ENCODE data around the gene GFY.

Gene GFY

DNA sequence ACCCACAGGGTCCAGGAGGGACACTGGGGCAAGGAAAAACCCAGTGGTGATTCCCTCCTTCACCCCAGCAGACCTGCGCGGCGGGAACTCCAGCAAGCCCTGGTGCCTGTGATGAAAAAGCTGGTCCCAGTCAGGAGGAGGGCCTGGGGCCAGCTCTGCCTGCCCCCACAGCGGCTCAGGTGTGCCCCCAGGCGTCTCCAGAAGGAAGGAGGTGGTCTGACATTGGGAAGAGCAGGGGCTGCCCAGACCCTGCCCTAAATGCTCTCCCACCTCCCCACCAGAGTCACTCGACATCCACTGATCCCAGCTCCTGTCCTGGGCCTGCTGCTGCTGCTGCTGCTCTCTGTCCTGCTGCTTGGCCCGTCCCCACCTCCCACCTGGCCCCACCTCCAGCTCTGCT lies 8.1 kb upstream of the GFY start:
- DNase-seq: no peak
- Histone ChIP-seq H3K36me3 (ENCODE audit: control insufficient read depth, insufficient read depth, low read length) (no peaks in the 10 kb centered on the region), H3K27me3 (ENCODE audit: insufficient read depth, low read length, poor library complexity) (peaks cover 7% of the 10 kb centered on the region), H3K4ac (ENCODE audit: low read depth, low read length) (no peak overlapping the region), H3K4me3 (ENCODE audit: low read length) (no peak overlapping the region), H4K5ac (ENCODE audit: low read length) (no peak overlapping the region), H3K18ac (ENCODE audit: low read length) (no peak overlapping the region), H2BK5ac (ENCODE audit: low read length) (no peak overlapping the region), H3K56ac (ENCODE audit: low read length) (no peak overlapping the region), H3K4me2 (ENCODE audit: low read length) (no peak overlapping the region), H2BK120ac (ENCODE audit: low read depth, low read length) (no peak overlapping the region), H3K79me1 (ENCODE audit: low read length) (no peaks in the 10 kb centered on the region), H2AK5ac (ENCODE audit: low read length) (no peak overlapping the region), H3K27ac (ENCODE audit: low read depth, low read length) (no peak overlapping the region), H3K79me2 (ENCODE audit: control insufficient read depth, insufficient read depth, low read length) (no peaks in the 10 kb centered on the region), H2BK15ac (replicated peaks; ENCODE audit: low read depth) (no peak overlapping the region), H3K23ac (ENCODE audit: low read length) (no peak overlapping the region), H3K9ac (ENCODE audit: low read length) (no peak overlapping the region), H4K8ac (ENCODE audit: low read depth, low read length) (no peak overlapping the region), H3K4me1 (ENCODE audit: control insufficient read depth, low read depth, low read length) (peaks cover 4% of the 10 kb centered on the region)
- WGBS (ENCODE audit: extremely low coverage, insufficient coverage, low lambda C conversion rate): no CpG with 5 or more reads among the region's 7 CpGs

- Histone ChIP-seq H3K4ac (ENCODE audit: low read depth, low read length) (no peak overlapping the region), H3K79me1 (ENCODE audit: low read length) (no peaks in the 10 kb centered on the region), H3K4me2 (ENCODE audit: low read length) (no peak overlapping the region), H4K8ac (ENCODE audit: low read depth, low read length) (no peak overlapping the region), H3K56ac (ENCODE audit: low read length) (no peak overlapping the region), H3K79me2 (ENCODE audit: control insufficient read depth, insufficient read depth, low read length) (no peaks in the 10 kb centered on the region), H3K4me3 (ENCODE audit: low read length) (no peak overlapping the region), H3K4me1 (ENCODE audit: control insufficient read depth, low read depth, low read length) (no peaks in the 10 kb centered on the region), H3K36me3 (ENCODE audit: control insufficient read depth, insufficient read depth, low read length) (no peaks in the 10 kb centered on the region), H2BK15ac (replicated peaks; ENCODE audit: low read depth) (no peak overlapping the region), H3K27me3 (ENCODE audit: insufficient read depth, low read length, poor library complexity) (peaks cover 22% of the 10 kb centered on the region), H4K5ac (ENCODE audit: low read length) (no peak overlapping the region), H3K9ac (ENCODE audit: low read length) (no peak overlapping the region), H3K23ac (ENCODE audit: low read length) (no peak overlapping the region), H2AK5ac (ENCODE audit: low read length) (no peak overlapping the region), H2BK120ac (ENCODE audit: low read depth, low read length) (no peak overlapping the region), H3K18ac (ENCODE audit: low read length) (no peak overlapping the region), H3K27ac (ENCODE audit: low read depth, low read length) (no peak overlapping the region), H2BK5ac (ENCODE audit: low read length) (no peak overlapping the region)
- WGBS (ENCODE audit: extremely low coverage, insufficient coverage, low lambda C conversion rate): no CpG with 5 or more reads among the region's 5 CpGs
- DNase-seq: no peak
Measured at GRCh38 chr19:49418511-49418910, 6.7 kb upstream of the GFY start.

DNA sequence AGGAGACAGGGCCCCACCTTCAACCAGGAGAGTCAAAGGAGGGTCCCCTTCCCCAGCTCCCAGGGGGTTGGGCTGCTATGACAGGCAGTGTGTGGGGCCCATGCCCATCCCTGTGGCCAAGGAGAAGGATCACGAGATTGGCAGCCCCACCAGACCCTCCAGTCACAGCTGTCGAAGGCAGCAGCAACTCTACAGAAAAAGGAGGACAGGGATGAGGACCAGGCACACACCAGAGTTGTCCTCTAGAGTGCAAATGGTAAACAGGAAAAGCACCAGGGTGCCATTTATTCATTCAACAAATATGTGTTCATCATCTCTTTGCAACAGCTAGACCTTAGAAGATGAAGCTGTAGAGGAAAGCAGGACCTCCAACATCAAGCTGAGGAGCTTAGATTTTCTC lies 6.0 kb upstream of the GFY start:
- Histone ChIP-seq H3K18ac (ENCODE audit: low read length) (no peak overlapping the region), H3K56ac (ENCODE audit: low read length) (no peak overlapping the region), H3K79me2 (ENCODE audit: control insufficient read depth, insufficient read depth, low read length) (no peaks in the 10 kb centered on the region), H3K27me3 (ENCODE audit: insufficient read depth, low read length, poor library complexity) (peaks cover 27% of the 10 kb centered on the region), H4K8ac (ENCODE audit: low read depth, low read length) (no peak overlapping the region), H2BK15ac (replicated peaks; ENCODE audit: low read depth) (no peak overlapping the region), H3K9ac (ENCODE audit: low read length) (no peak overlapping the region), H2BK120ac (ENCODE audit: low read depth, low read length) (no peak overlapping the region), H4K5ac (ENCODE audit: low read length) (no peak overlapping the region), H3K36me3 (ENCODE audit: control insufficient read depth, insufficient read depth, low read length) (no peaks in the 10 kb centered on the region), H3K27ac (ENCODE audit: low read depth, low read length) (no peak overlapping the region), H3K4ac (ENCODE audit: low read depth, low read length) (no peak overlapping the region), H2BK5ac (ENCODE audit: low read length) (no peak overlapping the region), H3K79me1 (ENCODE audit: low read length) (no peaks in the 10 kb centered on the region), H3K4me1 (ENCODE audit: control insufficient read depth, low read depth, low read length) (no peaks in the 10 kb centered on the region), H3K4me3 (ENCODE audit: low read length) (no peak overlapping the region), H3K4me2 (ENCODE audit: low read length) (no peak overlapping the region), H2AK5ac (ENCODE audit: low read length) (no peak overlapping the region), H3K23ac (ENCODE audit: low read length) (no peak overlapping the region)
- no peak for DNase-seq
- no CpG with 5 or more reads among the region's 2 CpGs for WGBS (ENCODE audit: extremely low coverage, insufficient coverage, low lambda C conversion rate)

DNA sequence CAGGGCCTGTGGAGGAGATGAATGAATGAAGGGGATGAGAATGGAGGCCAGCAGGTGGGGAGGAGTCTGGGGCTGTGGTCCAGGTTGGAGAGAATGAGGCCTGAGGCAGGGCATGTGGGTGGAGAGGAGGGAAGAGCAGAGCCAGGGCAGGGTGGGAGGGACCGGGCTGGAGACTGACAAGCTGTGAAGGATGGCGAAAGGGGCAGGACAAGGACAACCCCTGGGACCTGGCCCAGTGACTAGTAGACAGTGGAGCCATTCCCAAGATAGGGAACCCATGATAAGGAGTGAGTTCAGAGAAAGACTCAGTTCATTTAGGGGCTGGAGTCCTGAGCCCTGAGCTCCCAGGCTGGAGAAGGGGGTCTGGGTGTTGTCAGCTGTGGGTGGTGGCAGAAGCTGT lies 5.0 kb upstream of the GFY start:
- H3K27me3 ChIP-seq (ENCODE audit: insufficient read depth, low read length, poor library complexity): peaks cover 30% of the 10 kb centered on the region
- H3K4ac ChIP-seq (ENCODE audit: low read depth, low read length): no peak overlapping the region
- no peak overlapping the region for H4K5ac ChIP-seq (ENCODE audit: low read length)
- H3K18ac ChIP-seq (ENCODE audit: low read length): no peak overlapping the region
- no peaks in the 10 kb centered on the region for H3K4me1 ChIP-seq (ENCODE audit: control insufficient read depth, low read depth, low read length)
- no peaks in the 10 kb centered on the region for H3K36me3 ChIP-seq (ENCODE audit: control insufficient read depth, insufficient read depth, low read length)
- no peak overlapping the region for H3K4me3 ChIP-seq (ENCODE audit: low read length)
- no peak overlapping the region for H2BK15ac ChIP-seq (replicated peaks; ENCODE audit: low read depth)
- no peak overlapping the region for H2BK5ac ChIP-seq (ENCODE audit: low read length)
- no peak overlapping the region for H3K23ac ChIP-seq (ENCODE audit: low read length)
- no peak overlapping the region for H2BK120ac ChIP-seq (ENCODE audit: low read depth, low read length)
- H3K4me2 ChIP-seq (ENCODE audit: low read length): no peak overlapping the region
- no CpG with 5 or more reads among the region's 2 CpGs for WGBS (ENCODE audit: extremely low coverage, insufficient coverage, low lambda C conversion rate)
- no peak overlapping the region for H2AK5ac ChIP-seq (ENCODE audit: low read length)
- no peak overlapping the region for H3K9ac ChIP-seq (ENCODE audit: low read length)
- H4K8ac ChIP-seq (ENCODE audit: low read depth, low read length): no peak overlapping the region
- H3K56ac ChIP-seq (ENCODE audit: low read length): no peak overlapping the region
- no peak overlapping the region for H3K27ac ChIP-seq (ENCODE audit: low read depth, low read length)
- H3K79me1 ChIP-seq (ENCODE audit: low read length): no peaks in the 10 kb centered on the region
- no peak for DNase-seq
- no peaks in the 10 kb centered on the region for H3K79me2 ChIP-seq (ENCODE audit: control insufficient read depth, insufficient read depth, low read length)

GRCh38 chr19:49421039-49421877 lies 3.9 kb upstream of the GFY start:
- Histone ChIP-seq H3K27ac (ENCODE audit: low read depth, low read length) (no peak overlapping the region), H3K79me2 (ENCODE audit: control insufficient read depth, insufficient read depth, low read length) (no peaks in the 10 kb centered on the region), H3K56ac (ENCODE audit: low read length) (no peak overlapping the region), H3K4me1 (ENCODE audit: control insufficient read depth, low read depth, low read length) (no peaks in the 10 kb centered on the region), H3K79me1 (ENCODE audit: low read length) (no peaks in the 10 kb centered on the region), H4K5ac (ENCODE audit: low read length) (no peak overlapping the region), H2AK5ac (ENCODE audit: low read length) (no peak overlapping the region), H3K18ac (ENCODE audit: low read length) (no peak overlapping the region), H2BK5ac (ENCODE audit: low read length) (no peak overlapping the region), H3K36me3 (ENCODE audit: control insufficient read depth, insufficient read depth, low read length) (no peaks in the 10 kb centered on the region), H4K8ac (ENCODE audit: low read depth, low read length) (no peak overlapping the region), H3K4me3 (ENCODE audit: low read length) (no peak overlapping the region), H3K4me2 (ENCODE audit: low read length) (no peak overlapping the region), H3K9ac (ENCODE audit: low read length) (no peak overlapping the region), H3K27me3 (ENCODE audit: insufficient read depth, low read length, poor library complexity) (peaks cover 37% of the 10 kb centered on the region), H2BK120ac (ENCODE audit: low read depth, low read length) (no peak overlapping the region), H2BK15ac (replicated peaks; ENCODE audit: low read depth) (no peak overlapping the region), H3K4ac (ENCODE audit: low read depth, low read length) (no peak overlapping the region), H3K23ac (ENCODE audit: low read length) (no peak overlapping the region)
- peak; percentile 96 for DNase-seq
- no CpG with 5 or more reads among the region's 48 CpGs for WGBS (ENCODE audit: extremely low coverage, insufficient coverage, low lambda C conversion rate)

GRCh38 chr19:49421878-49422202 lies 3.3 kb upstream of the GFY start:
- H3K4me3 ChIP-seq (ENCODE audit: low read length): no peak overlapping the region
- no peak overlapping the region for H2AK5ac ChIP-seq (ENCODE audit: low read length)
- no peak overlapping the region for H3K4ac ChIP-seq (ENCODE audit: low read depth, low read length)
- WGBS (ENCODE audit: extremely low coverage, insufficient coverage, low lambda C conversion rate): no CpG with 5 or more reads among the region's 3 CpGs
- no peak overlapping the region for H3K9ac ChIP-seq (ENCODE audit: low read length)
- H2BK5ac ChIP-seq (ENCODE audit: low read length): no peak overlapping the region
- H4K5ac ChIP-seq (ENCODE audit: low read length): no peak overlapping the region
- no peak overlapping the region for H3K56ac ChIP-seq (ENCODE audit: low read length)
- no peak overlapping the region for H3K18ac ChIP-seq (ENCODE audit: low read length)
- peaks cover 40% of the 10 kb centered on the region for H3K27me3 ChIP-seq (ENCODE audit: insufficient read depth, low read length, poor library complexity)
- H3K79me2 ChIP-seq (ENCODE audit: control insufficient read depth, insufficient read depth, low read length): no peaks in the 10 kb centered on the region
- H3K36me3 ChIP-seq (ENCODE audit: control insufficient read depth, insufficient read depth, low read length): no peaks in the 10 kb centered on the region
- no peak overlapping the region for H3K23ac ChIP-seq (ENCODE audit: low read length)
- no peak overlapping the region for H2BK15ac ChIP-seq (replicated peaks; ENCODE audit: low read depth)
- no peaks in the 10 kb centered on the region for H3K4me1 ChIP-seq (ENCODE audit: control insufficient read depth, low read depth, low read length)
- no peak overlapping the region for H2BK120ac ChIP-seq (ENCODE audit: low read depth, low read length)
- no peak overlapping the region for H3K27ac ChIP-seq (ENCODE audit: low read depth, low read length)
- H3K4me2 ChIP-seq (ENCODE audit: low read length): no peak overlapping the region
- no peak for DNase-seq
- no peak overlapping the region for H4K8ac ChIP-seq (ENCODE audit: low read depth, low read length)
- H3K79me1 ChIP-seq (ENCODE audit: low read length): no peaks in the 10 kb centered on the region
